NCI-H1417 treated with DMSO at 0.1 percent for 48 hours (cell line): ENCODE measurements around the gene POU2F3.

Experiments used
- DNase-seq: peaks from one replicate; lab custom pipeline; 2025; lab: John Stamatoyannopoulos, UW

The POU2F3 gene

GRCh38 chr11:120210626-120211521, 29.1 kb upstream of the POU2F3 start, which contains the start of gene OAF:
OAF (plus strand) TSS chr11:120211032; CDS start chr11:120211280, 248 bp downstream.
- no peak for DNase-seq

- no peak for DNase-seq
Observed at GRCh38 chr11:120211522-120212258, 28.2 kb upstream of the POU2F3 start.

- DNase-seq, result no peak
Observed at GRCh38 chr11:120212259-120212878, 27.6 kb upstream of the POU2F3 start.

GRCh38 chr11:120212926-120213325, 27.0 kb upstream of the POU2F3 start:
- no peak for DNase-seq

GRCh38 chr11:120214581-120214980, 25.4 kb upstream of the POU2F3 start:
- DNase-seq, result no peak

GRCh38 chr11:120215634-120216033, 24.3 kb upstream of the POU2F3 start:
- DNase-seq, result no peak

GRCh38 chr11:120216426-120217102, 23.4 kb upstream of the POU2F3 start:
- DNase-seq, result no peak

GRCh38 chr11:120217526-120217925, 22.4 kb upstream of the POU2F3 start:
- DNase-seq, result no peak

- no peak for DNase-seq
Observed at GRCh38 chr11:120217941-120218694, 21.8 kb upstream of the POU2F3 start.

- no peak for DNase-seq
Observed at GRCh38 chr11:120218695-120219033, 21.3 kb upstream of the POU2F3 start.

GRCh38 chr11:120219232-120219937, 20.6 kb upstream of the POU2F3 start:
- no peak for DNase-seq

GRCh38 chr11:120219938-120220746, 19.8 kb upstream of the POU2F3 start:
- no peak for DNase-seq

- no peak for DNase-seq
Observed at GRCh38 chr11:120220747-120221037, 19.2 kb upstream of the POU2F3 start.

- no peak for DNase-seq
Observed at GRCh38 chr11:120221115-120221752, 18.7 kb upstream of the POU2F3 start.

- no peak for DNase-seq
Observed at GRCh38 chr11:120222916-120223315, 17.0 kb upstream of the POU2F3 start.

GRCh38 chr11:120223793-120224192, 16.1 kb upstream of the POU2F3 start:
- no peak for DNase-seq

- DNase-seq, result no peak
Observed at GRCh38 chr11:120224361-120224760, 15.6 kb upstream of the POU2F3 start.

- DNase-seq, result no peak
Observed at GRCh38 chr11:120224972-120225909, 14.7 kb upstream of the POU2F3 start.
